Measurements from ENCODE around the gene MVB12B. TPM values are rescaled to one million over a fixed set of nuclear protein-coding genes. Genes with fewer than 3 reads are reported as not detected.

MVB12B gene
- total and polyA plus RNA-seq, 9 donors: 7.0 to 23.1 (median 17.8) TPM

GRCh38 chr9:126363250-126363649 lies 36.6 kb downstream of the MVB12B start:
- Histone ChIP-seq H3K9me3 (no peaks in the 10 kb centered on the region), H3K4me3 (no peak overlapping the region), H3K36me3 (no peaks in the 10 kb centered on the region), H3K4me1 (ENCODE audit: insufficient read depth) (peaks cover 2% of the 10 kb centered on the region), H3K27me3 (no peaks in the 10 kb centered on the region), H3K27ac (no peak overlapping the region)
- WGBS, 3 donors: 90 to 93% (median 92%) methylated on average over 6 of the region's 6 CpGs
- intact Hi-C loops (cut with DNase I): no loop called here
- TF ChIP-seq EP300 (IDR thresholded peaks at IDR 0.05) (no peak), POLR2A (IDR thresholded peaks at IDR 0.05) (no peak), CTCF (IDR thresholded peaks at IDR 0.05) (no peak)
- DNase-seq: no peak

GRCh38 chr9:126363847-126364671 lies 37.4 kb downstream of the MVB12B start:
- H3K9me3 ChIP-seq: no peaks in the 10 kb centered on the region
- H3K27ac ChIP-seq: no peak overlapping the region
- no peaks in the 10 kb centered on the region for H3K36me3 ChIP-seq
- DNase-seq: no peak
- WGBS, 3 donors: 93 to 95% (median 94%) methylated on average over 8 of the region's 8 CpGs
- H3K4me1 ChIP-seq (ENCODE audit: insufficient read depth): peaks cover 2% of the 10 kb centered on the region
- intact Hi-C loops (cut with DNase I): no loop called here
- TF ChIP-seq CTCF (IDR thresholded peaks at IDR 0.05) (no peak), POLR2A (IDR thresholded peaks at IDR 0.05) (no peak), EP300 (IDR thresholded peaks at IDR 0.05) (no peak)
- H3K4me3 ChIP-seq: no peak overlapping the region
- no peaks in the 10 kb centered on the region for H3K27me3 ChIP-seq

GRCh38 chr9:126365780-126366179 lies 39.2 kb downstream of the MVB12B start:
- no peak overlapping the region for H3K4me3 ChIP-seq
- no peak for DNase-seq
- H3K27me3 ChIP-seq: no peaks in the 10 kb centered on the region
- no peak overlapping the region for H3K27ac ChIP-seq
- no peaks in the 10 kb centered on the region for H3K36me3 ChIP-seq
- no peaks in the 10 kb centered on the region for H3K9me3 ChIP-seq
- intact Hi-C loops (cut with DNase I): no loop called here
- H3K4me1 ChIP-seq (ENCODE audit: insufficient read depth): peaks cover 2% of the 10 kb centered on the region
- TF ChIP-seq POLR2A (IDR thresholded peaks at IDR 0.05) (no peak), EP300 (IDR thresholded peaks at IDR 0.05) (no peak), CTCF (IDR thresholded peaks at IDR 0.05) (no peak)
- WGBS, 3 donors: 89 to 90% (median 89%) methylated on average over 3 of the region's 3 CpGs

GRCh38 chr9:126366366-126367011 lies 39.9 kb downstream of the MVB12B start:
- peaks cover 2% of the 10 kb centered on the region for H3K4me1 ChIP-seq (ENCODE audit: insufficient read depth)
- no peaks in the 10 kb centered on the region for H3K9me3 ChIP-seq
- H3K27me3 ChIP-seq: no peaks in the 10 kb centered on the region
- no peak for DNase-seq
- TF ChIP-seq CTCF (IDR thresholded peaks at IDR 0.05) (no peak), POLR2A (IDR thresholded peaks at IDR 0.05) (no peak), EP300 (IDR thresholded peaks at IDR 0.05) (no peak)
- H3K36me3 ChIP-seq: no peaks in the 10 kb centered on the region
- H3K27ac ChIP-seq: no peak overlapping the region
- intact Hi-C loops (cut with DNase I): no loop called here
- 74 to 82% (median 77%) methylated on average over 13 of the region's 13 CpGs for WGBS, 3 donors
- H3K4me3 ChIP-seq: no peak overlapping the region
